ENCODE measurements around the gene LIG1.
A peak's percentile ranks its signal among the peaks of the same experiment; 100 is the strongest.
"Not testable (repeated sequence)": the region's sequence is repeated elsewhere in the genome, so short reads cannot be mapped to it uniquely, and the experiment has no call there.

Gene LIG1

DNA sequence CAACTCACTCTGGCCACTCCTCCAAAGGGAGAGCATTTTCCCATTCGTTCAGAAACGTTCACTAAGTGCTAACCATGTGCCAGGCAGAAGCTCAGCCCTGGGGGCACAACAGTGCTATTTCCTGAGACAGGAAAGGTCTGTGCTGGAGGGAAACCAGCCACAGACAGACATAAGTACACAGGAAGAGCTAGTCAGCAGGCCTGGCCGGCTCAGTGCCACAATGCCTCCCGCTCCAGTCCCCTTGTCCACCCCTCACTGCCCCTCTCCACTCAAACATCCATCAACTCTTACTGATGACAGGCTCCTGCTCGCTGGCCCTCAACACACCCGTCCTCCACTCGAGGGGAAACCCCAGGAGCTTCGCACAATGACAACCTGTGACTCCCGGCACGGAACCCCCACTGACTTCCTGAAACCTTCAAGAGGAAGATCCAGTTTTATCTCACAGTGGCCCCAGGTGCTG lies 48.2 kb downstream of the LIG1 start:
- no peak for DNase-seq (ENCODE audit: low read depth)

DNA sequence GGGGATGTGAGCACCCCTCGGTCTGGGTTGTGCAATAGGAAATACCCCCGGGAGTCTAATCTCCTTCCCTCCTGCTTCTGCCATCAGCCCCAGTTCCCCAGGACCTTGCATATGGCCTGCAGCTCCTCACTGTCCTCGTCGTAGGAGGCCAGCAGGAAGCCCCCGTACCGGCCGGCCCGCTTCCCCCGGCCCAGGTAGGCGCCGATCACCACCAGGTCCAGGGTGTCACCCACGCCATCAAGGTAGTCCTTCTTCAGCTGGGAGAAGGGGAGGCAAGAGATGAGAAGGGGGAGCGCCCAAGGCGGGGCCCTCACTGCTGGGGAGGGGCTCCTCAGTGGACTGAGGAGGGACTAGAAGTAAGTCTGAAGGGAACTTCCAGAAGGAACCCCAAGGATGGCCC lies 49.1 kb downstream of the LIG1 start:
- no peak for DNase-seq (ENCODE audit: low read depth)

DNA sequence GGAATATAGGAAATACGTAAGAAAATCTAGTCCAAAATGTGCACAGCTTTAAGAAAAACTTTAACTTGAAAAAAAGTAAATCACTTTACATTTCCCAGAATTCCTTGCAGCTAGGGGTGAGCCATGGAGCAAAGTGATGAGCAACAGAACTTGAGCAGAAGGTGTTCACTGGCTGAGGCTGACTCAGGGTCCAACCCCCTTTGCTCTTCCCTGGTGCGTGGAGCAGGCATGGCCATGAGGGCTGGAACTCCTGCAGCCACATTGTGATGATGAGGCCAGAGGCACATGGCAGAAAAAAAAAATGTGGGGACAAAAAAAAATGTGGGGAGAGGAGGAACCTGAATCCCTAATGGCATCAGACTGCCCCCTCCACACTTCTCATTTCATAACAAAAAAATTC lies 49.6 kb downstream of the LIG1 start:
- DNase-seq (ENCODE audit: low read depth): no peak

DNA sequence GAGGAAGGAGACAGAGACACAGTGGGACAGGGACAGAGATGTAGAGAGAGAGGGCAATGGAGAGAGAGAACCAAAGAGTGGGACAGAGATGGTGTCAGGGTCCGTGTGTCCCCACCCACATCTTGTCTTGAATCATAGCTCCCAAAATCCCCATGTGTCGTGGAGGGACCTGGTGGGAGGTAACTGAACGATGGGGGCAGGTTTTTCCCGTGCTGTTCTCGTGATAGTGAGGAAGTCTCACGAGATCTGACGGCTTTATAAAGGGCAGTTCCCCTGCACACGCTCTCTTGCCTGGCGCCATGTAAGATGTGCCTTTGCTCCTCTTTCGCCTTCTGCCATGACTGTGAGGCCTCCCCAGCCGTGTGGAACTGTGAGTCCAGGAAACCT lies 52.0 kb downstream of the LIG1 start:
- no peak for DNase-seq (ENCODE audit: low read depth)

DNA sequence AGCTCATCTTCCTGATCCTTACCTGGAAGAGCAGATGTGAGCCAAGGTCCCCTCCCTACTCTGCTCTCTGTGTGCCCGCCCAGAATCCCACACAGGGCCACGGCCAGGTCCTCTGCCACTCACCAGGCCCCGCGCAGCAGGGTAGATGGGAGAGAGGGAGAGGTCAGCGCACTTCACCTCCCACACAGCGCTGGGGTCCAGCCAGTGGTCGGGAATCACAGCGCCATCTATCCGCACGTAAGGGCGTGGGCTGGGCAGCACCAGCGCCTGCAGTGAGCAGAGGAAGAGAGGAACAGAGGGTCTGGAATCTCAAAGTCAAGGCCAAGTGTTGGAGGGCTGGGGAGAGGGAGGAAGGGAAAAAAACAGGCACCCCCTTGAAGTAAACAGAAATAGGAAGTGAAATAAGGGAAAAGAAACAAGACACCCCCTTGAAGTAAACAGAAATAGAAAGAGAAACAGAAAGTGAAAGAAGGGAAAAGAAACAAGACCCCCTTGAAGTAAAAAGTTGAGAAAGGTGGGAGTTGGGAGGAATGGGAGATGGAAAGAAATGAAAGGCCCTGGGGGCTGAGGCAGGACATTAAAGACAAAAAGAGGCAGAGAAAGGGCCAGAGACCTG lies 52.5 kb downstream of the LIG1 start:
- no peak for DNase-seq (ENCODE audit: low read depth)

DNA sequence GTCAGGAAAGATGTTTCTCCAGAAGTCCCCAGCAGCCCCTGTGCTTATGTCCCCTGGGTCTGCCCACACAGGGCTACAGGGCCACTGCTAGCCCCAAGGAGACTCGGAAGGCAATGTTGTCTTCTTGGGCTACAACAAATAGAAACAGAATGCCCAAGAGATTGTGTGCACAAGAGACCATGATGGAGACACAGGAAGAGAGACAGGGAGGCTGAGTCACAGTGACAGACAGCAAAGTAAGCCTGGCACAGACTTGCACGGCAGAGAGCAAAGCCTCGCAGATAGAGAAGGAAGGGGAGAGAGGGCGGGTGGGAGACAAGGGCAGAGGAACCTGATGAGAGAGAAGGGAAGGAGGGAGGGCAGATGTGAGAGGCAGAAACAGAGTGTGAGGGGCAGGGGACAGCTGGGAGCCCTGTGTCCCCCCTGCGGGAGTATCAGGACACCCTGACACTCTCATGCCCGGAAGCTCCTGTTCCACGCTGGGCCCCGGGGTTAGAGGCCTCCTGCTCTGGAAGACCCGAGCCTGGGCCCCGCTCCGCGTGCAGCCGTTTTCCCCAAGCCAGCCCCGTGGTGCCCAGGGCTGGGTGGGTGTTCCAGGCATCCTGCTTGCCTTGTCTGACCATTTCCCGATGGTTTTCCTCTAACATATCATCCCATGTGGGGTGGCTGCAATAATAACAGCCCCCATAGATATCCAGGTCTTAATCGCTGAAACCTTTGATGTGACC lies 56.8 kb downstream of the LIG1 start:
- DNase-seq (ENCODE audit: low read depth): no peak

DNA sequence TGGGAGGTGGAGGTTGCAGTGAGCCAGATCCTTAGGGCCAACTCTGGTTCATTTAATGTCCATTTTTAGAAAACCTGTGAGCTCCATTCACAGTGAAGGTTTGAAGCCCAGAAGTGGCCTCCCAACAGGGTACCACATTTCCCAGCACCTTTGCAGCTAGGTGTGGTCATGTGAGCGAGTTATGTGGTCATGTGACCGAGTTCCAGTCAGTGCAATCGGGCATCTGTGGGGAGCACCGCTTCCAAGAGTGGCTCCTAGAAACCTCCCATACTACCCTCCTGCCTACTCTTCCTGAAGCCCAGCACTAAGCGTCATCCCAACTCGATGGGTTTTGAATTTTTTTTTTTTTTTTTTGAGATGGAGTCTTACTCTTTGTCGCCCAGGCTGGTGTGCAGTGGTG lies 58.9 kb downstream of the LIG1 start:
- no peak for DNase-seq (ENCODE audit: low read depth)

DNA sequence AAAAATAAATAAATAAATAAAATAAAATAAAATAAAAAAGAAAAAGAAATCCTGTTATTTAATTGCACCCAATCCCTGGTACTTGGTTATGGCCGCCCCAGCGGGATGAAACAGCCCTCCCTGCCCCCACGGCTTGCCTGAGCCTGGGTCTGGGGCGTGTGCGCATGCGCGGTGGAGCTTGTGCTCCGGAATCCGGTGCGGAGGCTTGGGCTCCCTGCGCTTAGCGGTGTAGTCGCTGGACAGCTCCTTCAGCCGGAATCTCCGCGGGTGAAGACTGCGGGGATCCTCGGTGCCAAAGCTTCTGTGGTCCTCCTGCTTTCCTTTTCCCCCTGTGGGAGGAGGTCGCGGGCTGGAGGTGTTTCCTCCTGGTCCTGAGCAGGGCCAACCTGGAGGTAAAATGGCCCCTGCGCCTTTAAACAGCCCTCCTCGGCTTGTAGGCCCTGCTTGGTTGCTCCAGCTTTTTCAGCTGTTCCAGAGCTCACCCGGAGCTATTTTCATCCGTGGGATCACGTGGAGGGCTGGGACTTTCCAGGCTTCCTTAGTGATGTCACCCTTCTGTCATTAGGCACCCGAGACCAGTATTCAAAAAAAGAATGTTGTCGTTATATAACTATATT lies 59.7 kb downstream of the LIG1 start, which contains the start of gene PLA2G4C:
PLA2G4C (minus strand) TSS at position 468 of the 617 bp plus-strand sequence. CDS start 4,288 bp downstream, outside the sequence.
- peak; percentile 71 for DNase-seq (ENCODE audit: low read depth)

DNA sequence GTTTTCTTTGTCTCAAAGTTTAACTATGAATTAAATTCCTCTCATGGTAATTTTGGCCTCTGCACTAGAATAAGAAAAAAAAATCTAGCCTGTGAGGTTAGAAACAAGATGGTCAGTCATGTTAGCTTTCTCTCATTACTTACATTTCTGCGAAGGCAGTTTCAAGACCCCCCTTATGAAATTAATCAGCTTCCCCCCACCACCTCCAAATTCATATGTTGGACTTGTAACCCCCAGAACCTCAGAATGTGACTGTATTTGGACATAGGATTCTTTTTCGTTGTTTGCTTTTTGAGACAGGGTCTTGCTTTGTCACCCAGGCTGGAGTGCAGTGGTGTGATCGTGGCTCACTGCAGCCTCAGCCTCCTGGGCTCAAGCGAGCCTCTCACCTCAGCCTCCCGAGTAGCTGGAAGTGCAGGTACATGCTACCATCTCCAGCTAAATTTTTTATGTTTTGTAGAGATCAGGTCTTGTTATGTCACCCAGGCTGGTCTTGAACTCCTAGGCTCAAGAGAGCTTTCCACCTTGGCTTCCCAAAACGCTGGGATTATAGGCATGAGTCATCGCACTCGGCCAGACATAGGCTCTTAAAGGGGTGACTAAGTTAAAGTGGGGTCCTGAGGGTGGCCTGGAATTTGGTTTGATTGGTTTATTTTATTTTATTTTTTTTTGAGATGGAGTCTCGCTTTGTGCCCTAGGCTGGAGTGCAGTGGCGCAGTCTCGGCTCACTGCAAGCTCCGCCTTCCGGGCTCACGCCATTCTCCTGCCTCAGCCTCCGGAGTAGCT lies 61.0 kb downstream of the LIG1 start:
- no peak for DNase-seq (ENCODE audit: low read depth)

DNA sequence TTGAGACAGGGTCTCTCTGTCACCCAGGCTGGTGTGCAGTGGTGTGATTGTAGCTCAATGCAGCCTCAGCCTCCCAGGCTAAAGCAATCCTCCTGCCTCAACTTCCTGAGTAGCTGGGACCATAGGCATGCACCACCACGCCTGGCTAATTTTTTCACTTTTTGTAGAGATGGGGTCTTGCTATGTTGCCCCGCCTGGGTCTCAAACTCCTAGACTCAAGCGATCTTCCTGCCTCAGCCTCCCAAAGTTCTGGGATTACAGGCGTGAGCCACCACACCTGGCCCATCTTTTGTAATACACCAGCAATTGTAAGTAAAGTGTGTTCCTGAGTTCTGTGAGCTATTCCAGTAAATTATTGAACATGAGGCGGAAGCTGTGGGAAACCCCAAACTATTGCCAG lies 66.2 kb downstream of the LIG1 start:
- DNase-seq (ENCODE audit: low read depth): no peak

DNA sequence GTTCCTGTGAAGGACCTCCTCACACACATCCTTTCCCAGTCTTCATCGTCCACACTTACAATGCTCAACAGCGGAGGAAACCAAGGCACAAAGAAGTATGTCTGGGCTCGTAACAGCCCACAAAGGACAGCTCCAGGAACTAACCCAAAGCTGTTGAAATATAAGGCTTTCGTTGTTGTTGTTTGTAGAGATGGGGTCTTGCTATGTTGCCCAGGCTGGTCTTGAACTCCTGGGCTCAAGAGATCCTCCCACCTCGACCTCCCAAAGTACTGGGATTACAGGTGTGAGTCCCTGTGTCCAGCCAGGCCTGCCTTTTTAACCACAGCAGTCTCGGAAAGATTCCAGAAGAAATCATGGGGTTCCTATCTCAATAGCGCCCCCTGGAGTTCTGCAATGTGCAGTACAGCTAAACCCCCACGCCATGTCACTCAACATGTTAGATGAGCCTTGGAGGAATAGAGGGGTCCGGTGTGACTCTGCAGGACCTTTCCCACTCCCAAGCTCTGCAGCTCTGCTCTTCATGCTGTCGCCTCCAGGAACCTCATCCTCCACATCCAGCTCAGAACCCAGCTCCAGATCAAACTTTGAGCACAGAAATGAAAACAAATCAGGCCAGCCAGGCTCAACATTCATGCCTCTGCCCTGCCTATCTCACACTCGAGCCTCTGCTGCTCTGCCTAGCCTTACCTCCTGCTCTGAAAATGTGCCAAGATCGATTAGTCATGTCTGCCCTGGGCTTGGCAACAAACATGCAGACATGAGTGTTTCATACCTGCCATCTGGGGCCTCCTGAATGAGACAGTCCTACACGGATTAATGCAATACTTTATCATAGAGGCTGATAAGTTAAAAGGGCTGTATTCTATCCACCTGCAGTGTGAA lies 67.0 kb downstream of the LIG1 start:
- no peak for DNase-seq (ENCODE audit: low read depth)

DNA sequence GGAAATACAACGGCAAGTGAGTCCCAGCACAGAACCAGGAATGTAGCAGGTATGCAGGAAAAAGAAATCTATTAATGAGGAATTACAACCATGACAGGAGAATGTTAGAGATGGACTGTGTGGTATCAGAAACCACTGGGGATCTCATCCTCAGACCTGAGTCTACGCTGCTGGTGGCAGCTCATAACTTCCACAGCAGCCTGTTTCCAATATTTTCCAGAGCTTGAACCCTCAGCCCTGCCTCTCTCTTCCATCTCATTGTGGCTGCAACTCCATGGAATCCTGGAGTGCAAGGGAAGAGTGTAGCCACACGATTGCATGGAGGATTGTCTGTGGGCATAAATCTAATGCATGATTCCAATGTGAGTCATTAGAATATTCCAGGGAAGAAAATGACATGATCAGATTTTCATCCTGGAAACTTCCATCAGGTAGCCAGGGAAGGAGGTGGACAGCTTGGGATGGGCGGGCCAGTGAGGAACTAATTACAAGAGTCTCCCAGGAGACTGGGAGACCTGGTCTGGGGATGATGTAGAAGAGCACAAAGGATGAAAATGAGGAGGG lies 74.5 kb downstream of the LIG1 start:
- no peak for DNase-seq (ENCODE audit: low read depth)

DNA sequence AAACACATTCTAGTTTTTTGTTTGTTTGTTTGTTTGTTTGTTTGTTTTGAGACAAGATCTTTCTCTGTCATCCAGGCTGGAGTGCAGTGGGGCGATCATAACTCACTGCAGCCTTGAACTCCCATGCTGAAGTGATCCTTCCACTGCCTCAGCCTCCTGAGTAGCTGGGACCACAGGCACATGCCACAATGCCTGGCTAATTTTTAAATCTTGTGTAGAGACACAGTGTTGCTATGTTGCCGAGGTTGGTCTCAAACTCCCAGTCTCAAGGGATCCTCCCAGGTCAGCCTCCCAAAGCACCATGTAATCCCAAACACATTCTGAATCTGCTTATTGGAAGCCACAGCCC lies 75.3 kb downstream of the LIG1 start:
- DNase-seq (ENCODE audit: low read depth): no peak

DNA sequence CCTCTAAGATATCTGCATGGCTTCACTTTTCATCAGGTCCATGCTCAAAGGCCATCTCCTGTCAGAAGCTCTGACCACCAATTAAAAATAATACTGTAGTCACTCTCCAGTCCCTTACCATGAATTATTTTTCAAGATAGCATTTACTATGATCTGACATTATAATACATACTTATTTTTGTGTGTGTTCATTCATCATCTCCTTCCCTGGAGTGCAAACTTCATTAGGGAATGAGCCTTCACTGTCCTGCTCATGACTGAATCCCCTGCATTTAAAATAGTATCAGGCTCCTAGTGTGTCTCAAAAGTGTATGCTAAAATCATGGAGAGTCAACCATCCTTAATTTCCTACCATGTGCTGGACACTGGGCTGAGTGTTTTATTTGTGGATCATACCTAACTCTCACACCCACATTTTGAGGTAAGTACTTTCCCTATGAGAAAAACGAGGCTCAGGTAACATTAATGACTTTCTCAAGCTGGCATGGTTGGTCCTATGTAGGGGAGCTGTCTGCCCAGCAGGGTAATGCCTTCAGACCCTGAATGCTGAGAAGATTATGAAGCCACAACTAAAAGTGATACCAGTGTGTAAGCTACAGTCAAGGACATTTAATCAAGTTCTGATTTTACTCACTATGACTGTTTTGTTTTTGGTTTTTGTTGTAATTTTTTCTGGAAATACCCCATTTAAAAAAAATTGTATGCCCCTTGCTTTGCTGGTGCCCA lies 75.9 kb downstream of the LIG1 start:
- no peak for DNase-seq (ENCODE audit: low read depth)

DNA sequence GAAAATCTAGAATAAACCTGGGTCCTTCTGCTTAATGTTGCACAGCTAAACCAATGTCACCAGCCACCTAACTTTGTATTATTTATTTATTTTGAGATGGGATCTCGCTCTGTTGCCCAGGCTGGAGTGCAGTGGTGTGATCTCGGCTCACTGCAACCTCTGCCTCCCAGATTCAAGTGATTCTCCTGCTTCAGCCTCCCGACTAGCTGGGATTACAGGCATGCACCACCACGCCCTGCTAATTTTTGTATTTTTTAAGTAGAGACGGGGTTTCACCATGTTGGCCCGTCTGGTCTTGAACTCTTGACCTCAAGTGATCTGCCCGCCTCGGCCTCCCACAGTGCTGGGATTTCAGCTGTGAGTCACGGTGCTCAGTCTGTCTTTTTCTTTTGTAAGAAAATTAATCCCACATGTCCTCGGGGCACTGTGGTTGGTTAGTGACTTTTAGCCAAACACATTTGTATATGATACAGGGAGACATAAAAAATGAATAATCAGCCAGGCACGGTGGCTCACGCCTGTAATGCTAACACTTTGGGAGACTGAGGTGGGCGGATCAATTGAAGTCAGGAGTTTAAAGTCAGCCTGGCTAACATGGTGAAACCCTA lies 78.9 kb downstream of the LIG1 start:
- not testable (repeated sequence) for DNase-seq (ENCODE audit: low read depth)

DNA sequence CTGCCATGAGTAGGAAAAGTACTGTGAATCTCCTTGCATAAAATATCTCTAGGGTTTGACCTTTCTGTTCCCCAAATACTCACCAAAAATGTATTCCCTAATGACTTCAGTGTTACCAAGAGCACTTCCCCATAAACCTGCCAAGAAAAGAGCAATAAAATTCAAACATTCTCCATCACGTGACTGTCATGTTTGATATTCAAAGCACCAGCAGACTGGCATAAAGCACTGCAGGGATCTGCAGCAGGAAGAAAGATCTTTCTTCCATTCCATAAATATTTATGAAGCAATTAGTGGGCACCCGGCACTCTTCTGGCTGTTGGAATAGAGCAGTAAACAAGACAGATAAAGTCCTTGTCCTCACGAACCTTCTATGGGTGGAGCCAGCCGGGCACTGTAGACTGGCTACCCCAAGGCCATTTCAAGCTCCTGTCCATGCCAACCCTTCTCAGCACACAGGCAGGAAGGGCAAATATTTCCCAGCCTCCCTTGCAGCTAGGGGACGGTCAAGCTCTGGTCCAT lies 79.8 kb downstream of the LIG1 start:
- DNase-seq (ENCODE audit: low read depth): no peak

DNA sequence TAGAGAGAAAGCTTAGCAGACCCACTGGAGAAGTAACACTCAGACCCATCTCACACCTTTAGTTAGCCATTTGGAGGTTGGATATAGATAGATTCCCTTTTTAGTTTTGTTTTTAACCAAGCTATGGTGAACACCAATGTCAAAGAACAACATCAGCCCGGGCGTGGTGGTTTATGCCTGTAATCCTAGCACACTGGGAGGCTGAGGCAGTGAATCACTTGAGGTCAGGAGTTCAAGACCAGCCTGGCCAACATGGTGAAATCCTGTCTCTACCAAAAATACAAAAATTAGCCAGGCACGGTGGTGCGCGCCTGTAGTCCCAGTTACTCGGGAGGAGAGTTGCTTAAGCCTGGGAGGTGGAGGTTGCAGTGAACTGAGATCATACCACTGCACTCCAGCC lies 81.2 kb downstream of the LIG1 start:
- DNase-seq (ENCODE audit: low read depth): not testable (repeated sequence)

DNA sequence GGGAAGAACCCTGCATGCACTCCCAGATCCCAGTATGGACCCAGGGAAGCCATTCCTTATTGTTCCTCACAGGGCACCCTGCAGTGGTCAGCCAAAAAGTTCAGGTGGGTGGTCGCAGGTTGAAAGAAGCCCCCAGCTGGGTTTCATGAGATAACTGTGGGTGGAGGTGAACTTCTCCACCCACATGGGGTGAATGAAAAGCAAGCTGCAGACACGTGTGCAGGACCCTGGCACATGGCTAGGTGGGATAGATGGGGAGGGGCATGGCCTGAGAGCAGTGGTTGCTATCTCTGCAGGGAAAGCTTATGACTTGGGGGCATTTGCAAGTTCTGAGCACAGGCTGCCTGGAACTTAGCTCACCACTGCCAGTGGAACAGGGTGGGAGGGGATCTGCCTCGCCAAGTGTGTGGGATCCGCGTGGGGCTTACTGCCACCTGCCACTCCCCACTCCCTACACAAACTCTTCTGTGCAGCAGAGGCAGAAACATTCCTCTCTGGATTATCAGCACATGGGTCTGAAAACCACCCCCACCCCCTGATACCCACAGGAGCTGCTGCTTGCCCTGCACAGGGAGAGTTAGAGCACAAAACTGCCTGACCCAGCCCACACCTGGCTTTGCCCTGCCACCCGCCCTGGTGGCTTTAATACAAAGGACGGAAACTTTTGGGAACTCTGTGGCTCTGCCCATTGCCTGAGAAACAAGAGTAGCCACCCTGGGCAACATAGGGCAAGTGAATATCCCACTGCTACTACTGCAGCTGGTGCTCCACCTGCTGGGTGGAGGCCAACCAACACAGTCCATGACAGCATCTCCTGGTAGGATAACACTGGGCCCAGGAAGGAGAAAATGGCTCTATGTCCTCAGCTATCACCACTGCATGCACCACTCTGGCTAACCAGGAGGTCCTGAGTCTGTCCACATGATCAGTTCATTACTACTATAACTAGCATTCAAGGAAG lies 84.0 kb downstream of the LIG1 start:
- no peak for DNase-seq (ENCODE audit: low read depth)

DNA sequence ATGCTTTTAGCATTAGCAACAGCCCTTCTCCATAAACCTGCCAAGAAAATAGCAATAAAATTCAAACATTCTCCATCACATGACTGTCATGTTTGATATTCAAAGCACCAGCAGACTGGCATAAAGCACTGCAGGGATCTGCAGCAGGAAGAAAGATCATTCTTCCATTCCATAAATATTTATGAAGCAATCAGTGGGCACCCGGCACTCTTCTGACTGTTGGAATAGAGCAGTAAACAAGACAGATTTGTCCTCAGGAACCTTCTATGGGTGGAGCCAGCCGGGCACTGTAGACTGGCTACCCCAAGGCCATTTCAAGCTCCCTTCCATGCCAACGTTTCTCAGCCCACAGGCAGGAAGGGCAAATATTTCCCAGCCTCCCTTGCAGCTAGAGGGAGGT lies 85.1 kb downstream of the LIG1 start:
- no peak for DNase-seq (ENCODE audit: low read depth)
